HepG2 (cell line): ENCODE data around the gene FSIP1. TPM values are rescaled to one million over a fixed set of nuclear protein-coding genes. Genes with fewer than 3 reads are reported as not detected.
A peak's percentile ranks its signal among the peaks of the same experiment; 100 is the strongest.

Experiments used
- ATAC-seq: fragments of 200-7000 bp; cut with Tn5 transposase; 3 replicates; pipeline ENCODE4 v1.9.1; 2020; ENCODE audit warnings: mild to moderate bottlenecking, moderate library complexity
- BruUV-seq: library from RNA; stranded (reverse); fragments of 400-500 nt; replicated peaks from 2 replicates; lab custom pipeline; 2021; lab: Mats Ljungman, UMichigan
- CTCF ChIA-PET: fragments of 300-600 bp; formaldehyde crosslinking; extraction: SDS; loops from one replicate; lab custom pipeline; 2021; ENCODE audit warnings: low total read pairs, inconsistent platforms, low intra/inter-chr PET ratio; lab: Yijun Ruan, JAX
- POLR2A ChIA-PET: fragments of 350-600 bp; sonication (Branson Sonifier 250); formaldehyde crosslinking; loops from one replicate; lab custom pipeline; 2020; ENCODE audit warnings: antibody characterized with exemption, inconsistent platforms; lab: Yijun Ruan, JAX
- DNase-seq: peaks from one replicate; pipeline ENCODE4 v3.0.0-alpha.2; 2015; ENCODE audit warnings: low spot score
- FAIRE-seq: peaks from 3 replicates; lab custom pipeline; 2011; peaks lifted over from hg19 to GRCh38; lab: Jason Lieb, UNC
- H2AFZ ChIP-seq: one replicate; pipeline ENCODE4 v1.6.1; 2011; ENCODE audit warnings: low read length, inconsistent platforms
- H3K27ac ChIP-seq: fragments of 300-600 bp; 3 replicates; pipeline ENCODE4 v1.8.0; 2011; ENCODE audit warnings: mixed run types, mild to moderate bottlenecking, mixed read lengths, low read length, inconsistent platforms; ENCODE audit not compliant: insufficient read depth; ENCODE audit errors: extremely low read length
- H3K27me3 ChIP-seq, 2 experiments: fragments of 200-600 bp in 1 of 2; 2 replicates in 1 of 2; 3 replicates in 1 of 2; pipeline versions ENCODE4 v1.6.0 to v1.8.0; 2011; ENCODE audit warnings: low read length in 2 of 2, mild to moderate bottlenecking in 2 of 2, moderate library complexity in 2 of 2, inconsistent platforms in 1 of 2; ENCODE audit not compliant: insufficient read depth in 2 of 2, control insufficient read depth in 1 of 2
- H3K36me3 ChIP-seq, 2 experiments: fragments of 200-600 bp in 1 of 2; replicated peaks in 1 of 2; 2 replicates in 1 of 2; 3 replicates in 1 of 2; pipeline versions ENCODE4 v1.5.1 to v1.8.0; 2011; ENCODE audit warnings: low read length in 2 of 2, inconsistent platforms in 1 of 2; ENCODE audit not compliant: insufficient read depth in 2 of 2, control insufficient read depth in 1 of 2
- H3K4me1 ChIP-seq: 2 replicates; pipeline ENCODE4 v1.5.1; 2012; ENCODE audit warnings: low read length, inconsistent platforms; ENCODE audit not compliant: insufficient read depth
- H3K4me2 ChIP-seq: 2 replicates; pipeline ENCODE4 v1.6.0; 2011; ENCODE audit warnings: low read depth, low read length, inconsistent platforms
- H3K4me3 ChIP-seq, 3 experiments: fragments of 200-600 bp in 1 of 3; sonication (generic), shearing (Covaris generic) in 1 of 3; replicated peaks in 1 of 3; 2 replicates each; pipeline ENCODE4 v1.5.1; 2011 to 2016; ENCODE audit warnings: low read length in 3 of 3, inconsistent platforms in 2 of 3, low read depth in 2 of 3, mild to moderate bottlenecking in 2 of 3, control low read depth in 1 of 3, mixed read lengths in 1 of 3; ENCODE audit not compliant: insufficient read depth in 1 of 3
- H3K79me2 ChIP-seq: one replicate; pipeline ENCODE4 v1.6.1; 2011; ENCODE audit warnings: low read length, inconsistent platforms; ENCODE audit not compliant: insufficient read depth
- H3K9ac ChIP-seq: 2 replicates; pipeline ENCODE4 v1.6.0; 2011; ENCODE audit warnings: mild to moderate bottlenecking, low read depth, low read length, inconsistent platforms; ENCODE audit not compliant: insufficient read depth
- H3K9me3 ChIP-seq: 2 replicates; pipeline ENCODE4 v1.5.1; 2012; ENCODE audit warnings: mild to moderate bottlenecking, low read length
- H4K20me1 ChIP-seq: 2 replicates; pipeline ENCODE4 v1.6.0; 2011; ENCODE audit warnings: inconsistent platforms, mild to moderate bottlenecking, low read length, moderate library complexity; ENCODE audit not compliant: insufficient read depth
- CHD4 ChIP-seq: fragments of 200-600 bp; sonication (generic); IDR thresholded peaks from 2 replicates; pipeline ENCODE4 v1.7.0; 2017; ENCODE audit warnings: mild to moderate bottlenecking, low read length, borderline replicate concordance
- PCBP2 ChIP-seq: fragments of 200-400 bp; formaldehyde crosslinking; optimal IDR thresholded peaks from 2 replicates; pipeline ENCODE3; 2018; ENCODE audit warnings: low read length, low read depth; ENCODE audit not compliant: poor library complexity, severe bottlenecking
- RAD21 ChIP-seq: fragments of 450-650 bp; formaldehyde crosslinking; IDR thresholded peaks from 2 replicates; pipeline ENCODE4 v1.5.0; 2020; ENCODE audit warnings: mild to moderate bottlenecking
- SMC3 ChIP-seq: IDR thresholded peaks from 2 replicates; pipeline ENCODE4 v1.6.1; 2011; ENCODE audit warnings: low read length, improper control_type of control experiment
- STAG1 ChIP-seq: sonication (generic); formaldehyde crosslinking; IDR thresholded peaks from 2 replicates; pipeline ENCODE4 v1.4.0; 2020; ENCODE audit warnings: missing genetic modification reagents
- TERF1 ChIP-seq: sonication (generic); formaldehyde crosslinking; IDR thresholded peaks from 2 replicates; pipeline ENCODE4 v1.8.0; 2022; ENCODE audit warnings: mild to moderate bottlenecking, missing genetic modification reagents, moderate library complexity
- ZFP1 ChIP-seq: IDR thresholded peaks from 2 replicates; pipeline ENCODE4 v1.6.1; 2016
- WGBS: methylation state at CpG from one replicate; pipeline ENCODE4 v1.1.6; 2017; ENCODE audit warnings: low lambda C conversion rate; 5-methylcytosine and 5-hydroxymethylcytosine counted together
- in situ Hi-C: cut with HindIII; loops from 2 replicates; pipeline ENCODE4 v1.10.0; 2017; ENCODE audit warnings: low pct_unique_long_range_greater_than_20kb; ENCODE audit not compliant: extremely low pct_ligation_motif_present
- intact Hi-C: fragments of 100-400 bp; cut with micrococcal nuclease; formaldehyde crosslinking; loops from one replicate; pipeline ENCODE4 v1.10.0; 2022; ENCODE audit not compliant: unreplicated experiment
- polyA plus RNA-seq, 8 experiments: library from polyadenylated mRNA; depleted of rRNA in 3 of 8; stranded (reverse) in 7 of 8; unstranded in 1 of 8; fragments of >200 nt; fragmentation: Illumina TruSeq in 4 of 8; extraction: Trizol in 4 of 8; gene quantifications; 2 replicates each; pipeline versions ENCODE4 v1.2.1 to v1.2.3, GENCODE V29; 2011 to 2016; ENCODE audit warnings: low read depth in 4 of 8, missing spikeins in 1 of 8, mixed read lengths in 1 of 8; ENCODE audit not compliant: insufficient read depth in 1 of 8
- total RNA-seq, 5 experiments: library from RNA; depleted of rRNA; stranded (reverse); fragments of >200 nt; fragmentation: Illumina TruSeq; extraction: Trizol; gene quantifications; 2 replicates each; pipeline ENCODE4 v1.2.3, GENCODE V29; 2016; ENCODE audit warnings: low read depth in 1 of 5
- TF ChIP-seq, protein P1 (sequence below): sonication (generic); formaldehyde crosslinking; IDR thresholded peaks from 2 replicates; pipeline ENCODE4 v1.4.0; 2020; ENCODE audit warnings: missing genetic modification reagents, mild to moderate bottlenecking, borderline replicate concordance
- TF ChIP-seq, protein P2 (sequence below): sonication (generic); formaldehyde crosslinking; IDR thresholded peaks from 2 replicates; pipeline ENCODE4 v1.5.0; 2020; ENCODE audit warnings: mild to moderate bottlenecking, missing genetic modification reagents, moderate library complexity
- TF ChIP-seq, protein P3 (sequence below): IDR thresholded peaks from 2 replicates; pipeline ENCODE4 v1.6.1; 2016; ENCODE audit warnings: low read depth

The FSIP1 gene
- total and polyA plus RNA-seq, 2 of the 13 experiments (the other 11 are each of a cell fraction or from before 2014, with no cell fraction given): 0.18 TPM; not detected in 1

DNA sequence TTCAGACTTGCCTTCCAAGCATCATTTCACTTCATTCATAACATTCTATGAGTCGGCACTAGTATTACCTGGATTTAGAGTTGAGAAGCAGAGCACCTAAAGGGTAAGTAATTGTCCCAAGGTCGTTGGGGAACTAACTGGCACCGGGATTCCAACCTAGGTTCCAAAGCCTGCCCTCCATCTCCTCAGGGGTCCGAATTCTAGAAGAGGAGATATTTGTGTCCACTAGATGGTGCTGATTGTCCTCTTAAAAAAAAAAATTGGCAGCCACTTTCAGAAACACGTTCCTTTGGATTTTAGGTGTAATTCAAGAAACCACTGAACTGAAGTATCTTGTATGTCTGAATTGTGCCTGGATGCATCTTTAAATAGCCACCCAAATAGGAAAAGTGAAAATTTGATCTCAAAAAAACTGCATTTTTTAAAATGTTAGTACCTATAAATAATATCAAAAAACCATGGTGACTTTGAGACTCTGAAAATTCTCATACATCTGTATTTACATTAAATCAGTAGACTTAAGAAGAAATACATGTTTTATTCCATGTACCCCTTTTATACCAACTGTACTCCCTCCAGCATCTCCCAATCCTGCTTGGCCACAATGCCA, 3.9 kb upstream of the FSIP1 start:
- no peak for ATAC-seq
- no peaks in the 10 kb centered on the region for H4K20me1 ChIP-seq
- H3K4me3 ChIP-seq: no peak overlapping the region
- no peak overlapping the region for H2AFZ ChIP-seq
- H3K27ac ChIP-seq: no peak overlapping the region
- H3K79me2 ChIP-seq: no peaks in the 10 kb centered on the region
- in situ Hi-C loops (loop anchor here (5.0 kb wide), 1 partner anchor 91 kb away; no protein-coding TSS in a partner anchor), intact Hi-C loops (loop anchor here (1.0 to 5.0 kb wide), 3 partner anchors 89 to 246 kb away; partner anchors contain the start of gene EIF2AK4)
- no peak overlapping the region for H3K9ac ChIP-seq
- H3K36me3 ChIP-seq: no peaks in the 10 kb centered on the region
- no TSS peak for BruUV-seq
- H3K9me3 ChIP-seq: no peaks in the 10 kb centered on the region
- TF ChIP-seq, protein P1, sequence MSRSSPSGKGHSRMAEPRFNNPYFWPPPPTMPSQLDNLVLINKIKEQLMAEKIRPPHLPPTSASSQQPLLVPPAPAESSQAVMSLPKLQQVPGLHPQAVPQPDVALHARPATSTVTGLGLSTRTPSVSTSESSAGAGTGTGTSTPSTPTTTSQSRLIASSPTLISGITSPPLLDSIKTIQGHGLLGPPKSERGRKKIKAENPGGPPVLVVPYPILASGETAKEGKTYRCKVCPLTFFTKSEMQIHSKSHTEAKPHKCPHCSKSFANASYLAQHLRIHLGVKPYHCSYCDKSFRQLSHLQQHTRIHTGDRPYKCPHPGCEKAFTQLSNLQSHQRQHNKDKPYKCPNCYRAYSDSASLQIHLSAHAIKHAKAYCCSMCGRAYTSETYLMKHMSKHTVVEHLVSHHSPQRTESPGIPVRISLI: peak; percentile 53; the same call in 1 of the 2 replicates
- TF ChIP-seq CHD4 (no peak), STAG1 (CRISPR knock-in tag) (peak; percentile 63), PCBP2 (no peak), SMC3 (peak; percentile 31; the same call in 1 of the 2 replicates), RAD21 (CRISPR knock-in tag) (peak; percentile 21; the same call in 1 of the 2 replicates), ZFP1 (no peak), TERF1 (no peak)
- TF ChIP-seq, protein P2, sequence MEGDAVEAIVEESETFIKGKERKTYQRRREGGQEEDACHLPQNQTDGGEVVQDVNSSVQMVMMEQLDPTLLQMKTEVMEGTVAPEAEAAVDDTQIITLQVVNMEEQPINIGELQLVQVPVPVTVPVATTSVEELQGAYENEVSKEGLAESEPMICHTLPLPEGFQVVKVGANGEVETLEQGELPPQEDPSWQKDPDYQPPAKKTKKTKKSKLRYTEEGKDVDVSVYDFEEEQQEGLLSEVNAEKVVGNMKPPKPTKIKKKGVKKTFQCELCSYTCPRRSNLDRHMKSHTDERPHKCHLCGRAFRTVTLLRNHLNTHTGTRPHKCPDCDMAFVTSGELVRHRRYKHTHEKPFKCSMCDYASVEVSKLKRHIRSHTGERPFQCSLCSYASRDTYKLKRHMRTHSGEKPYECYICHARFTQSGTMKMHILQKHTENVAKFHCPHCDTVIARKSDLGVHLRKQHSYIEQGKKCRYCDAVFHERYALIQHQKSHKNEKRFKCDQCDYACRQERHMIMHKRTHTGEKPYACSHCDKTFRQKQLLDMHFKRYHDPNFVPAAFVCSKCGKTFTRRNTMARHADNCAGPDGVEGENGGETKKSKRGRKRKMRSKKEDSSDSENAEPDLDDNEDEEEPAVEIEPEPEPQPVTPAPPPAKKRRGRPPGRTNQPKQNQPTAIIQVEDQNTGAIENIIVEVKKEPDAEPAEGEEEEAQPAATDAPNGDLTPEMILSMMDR (CRISPR knock-in tag): peak; percentile 71
- TF ChIP-seq, protein P3, sequence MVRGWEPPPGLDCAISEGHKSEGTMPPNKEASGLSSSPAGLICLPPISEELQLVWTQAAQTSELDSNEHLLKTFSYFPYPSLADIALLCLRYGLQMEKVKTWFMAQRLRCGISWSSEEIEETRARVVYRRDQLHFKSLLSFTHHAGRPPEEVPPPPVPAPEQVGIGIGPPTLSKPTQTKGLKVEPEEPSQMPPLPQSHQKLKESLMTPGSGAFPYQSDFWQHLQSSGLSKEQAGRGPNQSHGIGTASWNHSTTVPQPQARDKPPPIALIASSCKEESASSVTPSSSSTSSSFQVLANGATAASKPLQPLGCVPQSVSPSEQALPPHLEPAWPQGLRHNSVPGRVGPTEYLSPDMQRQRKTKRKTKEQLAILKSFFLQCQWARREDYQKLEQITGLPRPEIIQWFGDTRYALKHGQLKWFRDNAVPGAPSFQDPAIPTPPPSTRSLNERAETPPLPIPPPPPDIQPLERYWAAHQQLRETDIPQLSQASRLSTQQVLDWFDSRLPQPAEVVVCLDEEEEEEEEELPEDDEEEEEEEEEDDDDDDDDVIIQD (CRISPR knock-in tag): no peak
- H3K4me1 ChIP-seq: peaks cover 44% of the 10 kb centered on the region
- FAIRE-seq: no peak
- peak; percentile 47 for DNase-seq
- no peak overlapping the region for H3K4me2 ChIP-seq
- H3K27me3 ChIP-seq: no peaks in the 10 kb centered on the region; a peak in 2 of 5 replicates
- 7% methylated on average over 5 of the region's 5 CpGs for WGBS
- ChIA-PET CTCF (interaction anchor here (1.9 kb wide), 1 partner anchor 88 kb away, joined by 16 read pairs; no protein-coding TSS in a partner anchor), POLR2A (no interaction called here)
